ENCODE measurements around the gene HDAC11. TPM values are rescaled to one million over a fixed set of nuclear protein-coding genes. Genes with fewer than 3 reads are reported as not detected.
A peak's percentile ranks its signal among the peaks of the same experiment; 100 is the strongest.

Gene HDAC11
- total and polyA plus RNA-seq, 2 of the 13 experiments (the other 11 are each of a cell fraction or from before 2014, with no cell fraction given), result 13.7 to 33.1 TPM

DNA sequence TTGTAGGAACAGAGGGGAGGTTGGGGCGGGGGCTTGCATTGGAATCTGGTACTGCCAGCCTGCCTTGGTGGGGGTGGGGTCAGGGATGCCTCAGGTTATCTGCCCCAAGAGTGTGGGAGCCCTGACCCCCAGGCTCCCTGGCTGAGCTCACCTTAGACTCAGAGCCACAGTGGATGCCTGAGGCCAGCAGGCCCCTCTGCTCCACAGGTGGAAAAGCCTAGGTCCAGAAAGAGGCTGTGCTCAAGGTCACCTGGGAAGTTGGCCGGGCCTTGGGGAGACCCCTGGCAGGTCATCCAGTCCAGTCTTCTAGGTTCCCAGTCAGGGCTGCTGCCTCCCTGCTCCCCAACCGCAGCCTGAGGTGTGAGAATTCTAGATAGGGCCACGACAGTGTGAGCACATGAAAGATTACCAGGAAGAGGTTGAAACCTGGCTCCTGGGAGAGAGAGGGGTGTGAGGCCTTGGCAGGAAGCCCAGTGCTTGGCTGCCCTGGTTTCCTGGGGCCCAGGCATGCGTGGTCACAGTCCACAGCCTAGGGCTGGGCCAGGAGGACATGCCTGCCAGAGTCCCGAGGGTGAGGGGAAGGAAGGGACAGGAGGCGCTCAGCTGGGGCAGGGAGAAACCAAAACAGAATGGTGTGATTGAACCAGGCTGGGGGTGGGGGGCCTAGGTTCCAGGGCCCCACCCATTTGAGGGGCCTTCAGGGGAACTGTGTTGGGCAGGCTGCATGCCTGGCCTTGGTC, 4.9 kb downstream of the HDAC11 start (continued):
- peak; percentile 35; the same call in 1 of the 2 replicates for TF ChIP-seq CBX5 (CRISPR knock-in tag; IDR thresholded peaks at IDR 0.05; ENCODE audit: borderline replicate concordance)
- TF ChIP-seq, protein P1, sequence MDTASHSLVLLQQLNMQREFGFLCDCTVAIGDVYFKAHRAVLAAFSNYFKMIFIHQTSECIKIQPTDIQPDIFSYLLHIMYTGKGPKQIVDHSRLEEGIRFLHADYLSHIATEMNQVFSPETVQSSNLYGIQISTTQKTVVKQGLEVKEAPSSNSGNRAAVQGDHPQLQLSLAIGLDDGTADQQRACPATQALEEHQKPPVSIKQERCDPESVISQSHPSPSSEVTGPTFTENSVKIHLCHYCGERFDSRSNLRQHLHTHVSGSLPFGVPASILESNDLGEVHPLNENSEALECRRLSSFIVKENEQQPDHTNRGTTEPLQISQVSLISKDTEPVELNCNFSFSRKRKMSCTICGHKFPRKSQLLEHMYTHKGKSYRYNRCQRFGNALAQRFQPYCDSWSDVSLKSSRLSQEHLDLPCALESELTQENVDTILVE (CRISPR knock-in tag; IDR thresholded peaks at IDR 0.05), result no peak
- no peak for TF ChIP-seq SRF (IDR thresholded peaks at IDR 0.05; ENCODE audit: low read depth, low read length)
- no peak for TF ChIP-seq NFIB (CRISPR knock-in tag; IDR thresholded peaks at IDR 0.05; ENCODE audit: borderline replicate concordance)
- no peak for TF ChIP-seq DNMT3B (CRISPR knock-in tag; conservative IDR thresholded peaks at IDR 0.05)
- TF ChIP-seq MAF1 (CRISPR knock-in tag; IDR thresholded peaks at IDR 0.05; ENCODE audit: borderline replicate concordance), result no peak
- no peak for TF ChIP-seq FOXK2 (IDR thresholded peaks at IDR 0.05)
- TF ChIP-seq HOXA5 (CRISPR knock-in tag; IDR thresholded peaks at IDR 0.05), result no peak
- TF ChIP-seq, protein P2, sequence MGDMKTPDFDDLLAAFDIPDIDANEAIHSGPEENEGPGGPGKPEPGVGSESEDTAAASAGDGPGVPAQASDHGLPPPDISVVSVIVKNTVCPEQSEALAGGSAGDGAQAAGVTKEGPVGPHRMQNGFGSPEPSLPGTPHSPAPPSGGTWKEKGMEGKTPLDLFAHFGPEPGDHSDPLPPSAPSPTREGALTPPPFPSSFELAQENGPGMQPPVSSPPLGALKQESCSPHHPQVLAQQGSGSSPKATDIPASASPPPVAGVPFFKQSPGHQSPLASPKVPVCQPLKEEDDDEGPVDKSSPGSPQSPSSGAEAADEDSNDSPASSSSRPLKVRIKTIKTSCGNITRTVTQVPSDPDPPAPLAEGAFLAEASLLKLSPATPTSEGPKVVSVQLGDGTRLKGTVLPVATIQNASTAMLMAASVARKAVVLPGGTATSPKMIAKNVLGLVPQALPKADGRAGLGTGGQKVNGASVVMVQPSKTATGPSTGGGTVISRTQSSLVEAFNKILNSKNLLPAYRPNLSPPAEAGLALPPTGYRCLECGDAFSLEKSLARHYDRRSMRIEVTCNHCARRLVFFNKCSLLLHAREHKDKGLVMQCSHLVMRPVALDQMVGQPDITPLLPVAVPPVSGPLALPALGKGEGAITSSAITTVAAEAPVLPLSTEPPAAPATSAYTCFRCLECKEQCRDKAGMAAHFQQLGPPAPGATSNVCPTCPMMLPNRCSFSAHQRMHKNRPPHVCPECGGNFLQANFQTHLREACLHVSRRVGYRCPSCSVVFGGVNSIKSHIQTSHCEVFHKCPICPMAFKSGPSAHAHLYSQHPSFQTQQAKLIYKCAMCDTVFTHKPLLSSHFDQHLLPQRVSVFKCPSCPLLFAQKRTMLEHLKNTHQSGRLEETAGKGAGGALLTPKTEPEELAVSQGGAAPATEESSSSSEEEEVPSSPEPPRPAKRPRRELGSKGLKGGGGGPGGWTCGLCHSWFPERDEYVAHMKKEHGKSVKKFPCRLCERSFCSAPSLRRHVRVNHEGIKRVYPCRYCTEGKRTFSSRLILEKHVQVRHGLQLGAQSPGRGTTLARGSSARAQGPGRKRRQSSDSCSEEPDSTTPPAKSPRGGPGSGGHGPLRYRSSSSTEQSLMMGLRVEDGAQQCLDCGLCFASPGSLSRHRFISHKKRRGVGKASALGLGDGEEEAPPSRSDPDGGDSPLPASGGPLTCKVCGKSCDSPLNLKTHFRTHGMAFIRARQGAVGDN (CRISPR knock-in tag; IDR thresholded peaks at IDR 0.05), result peak; percentile 100
- TF ChIP-seq ZNF10 (CRISPR knock-in tag; IDR thresholded peaks at IDR 0.05; ENCODE audit: borderline replicate concordance, low read depth), result no peak
- TF ChIP-seq, protein P3, sequence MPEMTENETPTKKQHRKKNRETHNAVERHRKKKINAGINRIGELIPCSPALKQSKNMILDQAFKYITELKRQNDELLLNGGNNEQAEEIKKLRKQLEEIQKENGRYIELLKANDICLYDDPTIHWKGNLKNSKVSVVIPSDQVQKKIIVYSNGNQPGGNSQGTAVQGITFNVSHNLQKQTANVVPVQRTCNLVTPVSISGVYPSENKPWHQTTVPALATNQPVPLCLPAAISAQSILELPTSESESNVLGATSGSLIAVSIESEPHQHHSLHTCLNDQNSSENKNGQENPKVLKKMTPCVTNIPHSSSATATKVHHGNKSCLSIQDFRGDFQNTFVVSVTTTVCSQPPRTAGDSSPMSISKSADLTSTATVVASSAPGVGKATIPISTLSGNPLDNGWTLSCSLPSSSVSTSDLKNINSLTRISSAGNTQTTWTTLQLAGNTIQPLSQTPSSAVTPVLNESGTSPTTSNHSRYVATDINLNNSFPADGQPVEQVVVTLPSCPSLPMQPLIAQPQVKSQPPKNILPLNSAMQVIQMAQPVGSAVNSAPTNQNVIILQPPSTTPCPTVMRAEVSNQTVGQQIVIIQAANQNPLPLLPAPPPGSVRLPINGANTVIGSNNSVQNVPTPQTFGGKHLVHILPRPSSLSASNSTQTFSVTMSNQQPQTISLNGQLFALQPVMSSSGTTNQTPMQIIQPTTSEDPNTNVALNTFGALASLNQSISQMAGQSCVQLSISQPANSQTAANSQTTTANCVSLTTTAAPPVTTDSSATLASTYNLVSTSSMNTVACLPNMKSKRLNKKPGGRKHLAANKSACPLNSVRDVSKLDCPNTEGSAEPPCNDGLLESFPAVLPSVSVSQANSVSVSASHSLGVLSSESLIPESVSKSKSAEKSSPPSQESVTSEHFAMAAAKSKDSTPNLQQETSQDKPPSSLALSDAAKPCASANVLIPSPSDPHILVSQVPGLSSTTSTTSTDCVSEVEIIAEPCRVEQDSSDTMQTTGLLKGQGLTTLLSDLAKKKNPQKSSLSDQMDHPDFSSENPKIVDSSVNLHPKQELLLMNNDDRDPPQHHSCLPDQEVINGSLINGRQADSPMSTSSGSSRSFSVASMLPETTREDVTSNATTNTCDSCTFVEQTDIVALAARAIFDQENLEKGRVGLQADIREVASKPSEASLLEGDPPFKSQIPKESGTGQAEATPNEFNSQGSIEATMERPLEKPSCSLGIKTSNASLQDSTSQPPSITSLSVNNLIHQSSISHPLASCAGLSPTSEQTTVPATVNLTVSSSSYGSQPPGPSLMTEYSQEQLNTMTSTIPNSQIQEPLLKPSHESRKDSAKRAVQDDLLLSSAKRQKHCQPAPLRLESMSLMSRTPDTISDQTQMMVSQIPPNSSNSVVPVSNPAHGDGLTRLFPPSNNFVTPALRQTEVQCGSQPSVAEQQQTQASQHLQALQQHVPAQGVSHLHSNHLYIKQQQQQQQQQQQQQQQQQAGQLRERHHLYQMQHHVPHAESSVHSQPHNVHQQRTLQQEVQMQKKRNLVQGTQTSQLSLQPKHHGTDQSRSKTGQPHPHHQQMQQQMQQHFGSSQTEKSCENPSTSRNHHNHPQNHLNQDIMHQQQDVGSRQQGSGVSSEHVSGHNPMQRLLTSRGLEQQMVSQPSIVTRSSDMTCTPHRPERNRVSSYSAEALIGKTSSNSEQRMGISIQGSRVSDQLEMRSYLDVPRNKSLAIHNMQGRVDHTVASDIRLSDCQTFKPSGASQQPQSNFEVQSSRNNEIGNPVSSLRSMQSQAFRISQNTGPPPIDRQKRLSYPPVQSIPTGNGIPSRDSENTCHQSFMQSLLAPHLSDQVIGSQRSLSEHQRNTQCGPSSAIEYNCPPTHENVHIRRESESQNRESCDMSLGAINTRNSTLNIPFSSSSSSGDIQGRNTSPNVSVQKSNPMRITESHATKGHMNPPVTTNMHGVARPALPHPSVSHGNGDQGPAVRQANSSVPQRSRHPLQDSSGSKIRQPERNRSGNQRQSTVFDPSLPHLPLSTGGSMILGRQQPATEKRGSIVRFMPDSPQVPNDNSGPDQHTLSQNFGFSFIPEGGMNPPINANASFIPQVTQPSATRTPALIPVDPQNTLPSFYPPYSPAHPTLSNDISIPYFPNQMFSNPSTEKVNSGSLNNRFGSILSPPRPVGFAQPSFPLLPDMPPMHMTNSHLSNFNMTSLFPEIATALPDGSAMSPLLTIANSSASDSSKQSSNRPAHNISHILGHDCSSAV (CRISPR knock-in tag; IDR thresholded peaks at IDR 0.05; ENCODE audit: borderline replicate concordance), result no peak; the same call in 1 of the 2 replicates
- 0 out of 2 replicates have a peak, but pooled peaks have one; percentile 53 for TF ChIP-seq MIER2 (CRISPR knock-in tag; IDR thresholded peaks at IDR 0.05)
- TF ChIP-seq EED (CRISPR knock-in tag; IDR thresholded peaks at IDR 0.05), result no peak
- TF ChIP-seq, protein P4, sequence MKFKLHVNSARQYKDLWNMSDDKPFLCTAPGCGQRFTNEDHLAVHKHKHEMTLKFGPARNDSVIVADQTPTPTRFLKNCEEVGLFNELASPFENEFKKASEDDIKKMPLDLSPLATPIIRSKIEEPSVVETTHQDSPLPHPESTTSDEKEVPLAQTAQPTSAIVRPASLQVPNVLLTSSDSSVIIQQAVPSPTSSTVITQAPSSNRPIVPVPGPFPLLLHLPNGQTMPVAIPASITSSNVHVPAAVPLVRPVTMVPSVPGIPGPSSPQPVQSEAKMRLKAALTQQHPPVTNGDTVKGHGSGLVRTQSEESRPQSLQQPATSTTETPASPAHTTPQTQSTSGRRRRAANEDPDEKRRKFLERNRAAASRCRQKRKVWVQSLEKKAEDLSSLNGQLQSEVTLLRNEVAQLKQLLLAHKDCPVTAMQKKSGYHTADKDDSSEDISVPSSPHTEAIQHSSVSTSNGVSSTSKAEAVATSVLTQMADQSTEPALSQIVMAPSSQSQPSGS (CRISPR knock-in tag; IDR thresholded peaks at IDR 0.05), result peak; percentile 77; the same call in 1 of the 2 replicates

Data from HepG2 (cell line).